Neural cell (in vitro differentiated cells): Measurements from ENCODE around the gene ZDHHC20.

ENCODE experiments used
- CTCF ChIP-seq: fragments of 450-650 bp; IDR thresholded peaks from 2 replicates; pipeline ENCODE4 v1.5.1; 2014; ENCODE audit warnings: antibody characterized with exemption, mild to moderate bottlenecking, moderate library complexity; ENCODE audit not compliant: poor library complexity, severe bottlenecking
- POLR2AphosphoS5 ChIP-seq: IDR thresholded peaks from 2 replicates; pipeline ENCODE4 v1.6.1; 2012
- REST ChIP-seq: IDR thresholded peaks from 2 replicates; pipeline ENCODE4 v1.6.1; 2012; ENCODE audit warnings: borderline replicate concordance
- SMC3 ChIP-seq: fragments of 450-650 bp; conservative IDR thresholded peaks from 2 replicates; pipeline ENCODE4 v1.6.1; 2014; ENCODE audit warnings: antibody characterized with exemption, mild to moderate bottlenecking, moderate library complexity; ENCODE audit not compliant: poor library complexity
- TAF1 ChIP-seq: IDR thresholded peaks from 2 replicates; pipeline ENCODE4 v1.6.1; 2012; ENCODE audit warnings: low read depth

GRCh38 chr13:21476893-21477472 lies 17.9 kb upstream of the ZDHHC20 start:
- TF ChIP-seq POLR2AphosphoS5 (no peak), SMC3 (peak; percentile 56), TAF1 (no peak), REST (no peak), CTCF (peak; percentile 68)
